HepG2 (cell line): Measurements from ENCODE around the gene ANKRD37. TPM values are rescaled to one million over a fixed set of nuclear protein-coding genes. Genes with fewer than 3 reads are reported as not detected.
A peak's percentile ranks its signal among the peaks of the same experiment; 100 is the strongest.

Source experiments
- ATAC-seq: fragments of 200-7000 bp; cut with Tn5 transposase; 3 replicates; pipeline ENCODE4 v1.9.1; 2020; ENCODE audit warnings: mild to moderate bottlenecking, moderate library complexity
- BruUV-seq: library from RNA; stranded (reverse); fragments of 400-500 nt; replicated peaks from 2 replicates; lab custom pipeline; 2021; lab: Mats Ljungman, UMichigan
- CTCF ChIA-PET: fragments of 300-600 bp; formaldehyde crosslinking; extraction: SDS; loops from one replicate; lab custom pipeline; 2021; ENCODE audit warnings: low total read pairs, inconsistent platforms, low intra/inter-chr PET ratio; lab: Yijun Ruan, JAX
- POLR2A ChIA-PET: fragments of 350-600 bp; sonication (Branson Sonifier 250); formaldehyde crosslinking; loops from one replicate; lab custom pipeline; 2020; ENCODE audit warnings: antibody characterized with exemption, inconsistent platforms; lab: Yijun Ruan, JAX
- DNase-seq: peaks from one replicate; pipeline ENCODE4 v3.0.0-alpha.2; 2015; ENCODE audit warnings: low spot score
- FAIRE-seq: peaks from 3 replicates; lab custom pipeline; 2011; peaks lifted over from hg19 to GRCh38; lab: Jason Lieb, UNC
- H2AFZ ChIP-seq: one replicate; pipeline ENCODE4 v1.6.1; 2011; ENCODE audit warnings: low read length, inconsistent platforms
- H3K27ac ChIP-seq: fragments of 300-600 bp; 3 replicates; pipeline ENCODE4 v1.8.0; 2011; ENCODE audit warnings: mixed run types, mild to moderate bottlenecking, mixed read lengths, low read length, inconsistent platforms; ENCODE audit not compliant: insufficient read depth; ENCODE audit errors: extremely low read length
- H3K27me3 ChIP-seq, 2 experiments: fragments of 200-600 bp in 1 of 2; 2 replicates in 1 of 2; 3 replicates in 1 of 2; pipeline versions ENCODE4 v1.6.0 to v1.8.0; 2011; ENCODE audit warnings: low read length in 2 of 2, mild to moderate bottlenecking in 2 of 2, moderate library complexity in 2 of 2, inconsistent platforms in 1 of 2; ENCODE audit not compliant: insufficient read depth in 2 of 2, control insufficient read depth in 1 of 2
- H3K36me3 ChIP-seq, 2 experiments: fragments of 200-600 bp in 1 of 2; replicated peaks in 1 of 2; 2 replicates in 1 of 2; 3 replicates in 1 of 2; pipeline versions ENCODE4 v1.5.1 to v1.8.0; 2011; ENCODE audit warnings: low read length in 2 of 2, inconsistent platforms in 1 of 2; ENCODE audit not compliant: insufficient read depth in 2 of 2, control insufficient read depth in 1 of 2
- H3K4me1 ChIP-seq: 2 replicates; pipeline ENCODE4 v1.5.1; 2012; ENCODE audit warnings: low read length, inconsistent platforms; ENCODE audit not compliant: insufficient read depth
- H3K4me2 ChIP-seq: 2 replicates; pipeline ENCODE4 v1.6.0; 2011; ENCODE audit warnings: low read depth, low read length, inconsistent platforms
- H3K4me3 ChIP-seq, 3 experiments: fragments of 200-600 bp in 1 of 3; sonication (generic), shearing (Covaris generic) in 1 of 3; replicated peaks in 1 of 3; 2 replicates each; pipeline ENCODE4 v1.5.1; 2011 to 2016; ENCODE audit warnings: low read length in 3 of 3, inconsistent platforms in 2 of 3, low read depth in 2 of 3, mild to moderate bottlenecking in 2 of 3, control low read depth in 1 of 3, mixed read lengths in 1 of 3; ENCODE audit not compliant: insufficient read depth in 1 of 3
- H3K79me2 ChIP-seq: one replicate; pipeline ENCODE4 v1.6.1; 2011; ENCODE audit warnings: low read length, inconsistent platforms; ENCODE audit not compliant: insufficient read depth
- H3K9ac ChIP-seq: 2 replicates; pipeline ENCODE4 v1.6.0; 2011; ENCODE audit warnings: mild to moderate bottlenecking, low read depth, low read length, inconsistent platforms; ENCODE audit not compliant: insufficient read depth
- H3K9me3 ChIP-seq: 2 replicates; pipeline ENCODE4 v1.5.1; 2012; ENCODE audit warnings: mild to moderate bottlenecking, low read length
- H4K20me1 ChIP-seq: 2 replicates; pipeline ENCODE4 v1.6.0; 2011; ENCODE audit warnings: inconsistent platforms, mild to moderate bottlenecking, low read length, moderate library complexity; ENCODE audit not compliant: insufficient read depth
- ATF1 ChIP-seq: IDR thresholded peaks from 2 replicates; pipeline ENCODE4 v1.6.1; 2016; ENCODE audit warnings: mild to moderate bottlenecking, control low read depth
- CENPBD1 ChIP-seq: sonication (generic); formaldehyde crosslinking; IDR thresholded peaks from 2 replicates; pipeline ENCODE4 v1.8.0; 2022; ENCODE audit warnings: missing genetic modification reagents, low read depth, mild to moderate bottlenecking, borderline replicate concordance
- CERS6 ChIP-seq: sonication (generic); formaldehyde crosslinking; IDR thresholded peaks from 2 replicates; pipeline ENCODE4 v1.5.0; 2020; ENCODE audit warnings: missing genetic modification reagents
- CREB1 ChIP-seq, 2 experiments: fragments of 450-650 bp in 1 of 2; IDR thresholded peaks; 2 replicates each; pipeline ENCODE4 v1.6.1; 2016 to 2017; ENCODE audit warnings: control low read depth in 1 of 2, mild to moderate bottlenecking in 1 of 2, missing compliant biosample characterization in 1 of 2, missing genetic modification characterization in 1 of 2
- CREM ChIP-seq, 2 experiments: sonication (generic) in 1 of 2; formaldehyde crosslinking in 1 of 2; IDR thresholded peaks; 2 replicates each; pipeline versions ENCODE4 v1.4.0 to v1.6.1; 2016 to 2020; ENCODE audit warnings: antibody characterized with exemption in 1 of 2, mild to moderate bottlenecking in 1 of 2, missing genetic modification reagents in 1 of 2
- GABPA ChIP-seq, 2 experiments: IDR thresholded peaks; 2 replicates each; pipeline ENCODE4 v1.6.1; 2011 to 2016; ENCODE audit warnings: low read depth in 2 of 2, low read length in 1 of 2, missing biosample characterization in 1 of 2, missing genetic modification characterization in 1 of 2
- GZF1 ChIP-seq: sonication (generic); formaldehyde crosslinking; IDR thresholded peaks from 2 replicates; pipeline ENCODE4 v1.5.1; 2020; ENCODE audit warnings: mild to moderate bottlenecking, missing genetic modification reagents
- MXD3 ChIP-seq: IDR thresholded peaks from 2 replicates; pipeline ENCODE4 v1.6.1; 2016; ENCODE audit warnings: mild to moderate bottlenecking, missing biosample characterization, missing genetic modification reagents
- NBN ChIP-seq: fragments of 450-650 bp; conservative IDR thresholded peaks from 2 replicates; pipeline ENCODE4 v1.6.1; 2017
- RFXANK ChIP-seq: IDR thresholded peaks from 2 replicates; pipeline ENCODE4 v1.6.1; 2016
- TP53 ChIP-seq: sonication (generic); formaldehyde crosslinking; conservative IDR thresholded peaks from 2 replicates; pipeline ENCODE4 v1.4.0; 2020; ENCODE audit warnings: missing genetic modification reagents
- ZKSCAN1 ChIP-seq: fragments of 150-350 bp; IDR thresholded peaks from 2 replicates; pipeline ENCODE4 v1.6.1; 2014; ENCODE audit warnings: low read length
- ZNF713 ChIP-seq: sonication (generic); formaldehyde crosslinking; IDR thresholded peaks from 2 replicates; pipeline ENCODE4 v1.4.0; 2020; ENCODE audit warnings: mild to moderate bottlenecking, missing genetic modification reagents
- ZNF776 ChIP-seq: sonication (generic); formaldehyde crosslinking; IDR thresholded peaks from 2 replicates; pipeline ENCODE4 v1.4.0; 2020; ENCODE audit warnings: mild to moderate bottlenecking, missing genetic modification reagents
- WGBS: methylation state at CpG from one replicate; pipeline ENCODE4 v1.1.6; 2017; ENCODE audit warnings: low lambda C conversion rate; 5-methylcytosine and 5-hydroxymethylcytosine counted together
- in situ Hi-C: cut with HindIII; loops from 2 replicates; pipeline ENCODE4 v1.10.0; 2017; ENCODE audit warnings: low pct_unique_long_range_greater_than_20kb; ENCODE audit not compliant: extremely low pct_ligation_motif_present
- intact Hi-C: fragments of 100-400 bp; cut with micrococcal nuclease; formaldehyde crosslinking; loops from one replicate; pipeline ENCODE4 v1.10.0; 2022; ENCODE audit not compliant: unreplicated experiment
- polyA plus RNA-seq, 8 experiments: library from polyadenylated mRNA; depleted of rRNA in 3 of 8; stranded (reverse) in 7 of 8; unstranded in 1 of 8; fragments of >200 nt; fragmentation: Illumina TruSeq in 4 of 8; extraction: Trizol in 4 of 8; gene quantifications; 2 replicates each; pipeline versions ENCODE4 v1.2.1 to v1.2.3, GENCODE V29; 2011 to 2016; ENCODE audit warnings: low read depth in 4 of 8, missing spikeins in 1 of 8, mixed read lengths in 1 of 8; ENCODE audit not compliant: insufficient read depth in 1 of 8
- total RNA-seq, 5 experiments: library from RNA; depleted of rRNA; stranded (reverse); fragments of >200 nt; fragmentation: Illumina TruSeq; extraction: Trizol; gene quantifications; 2 replicates each; pipeline ENCODE4 v1.2.3, GENCODE V29; 2016; ENCODE audit warnings: low read depth in 1 of 5

Gene ANKRD37
- total and polyA plus RNA-seq, 2 of the 13 experiments (the other 11 are each of a cell fraction or from before 2014, with no cell fraction given) = 2.2 to 51.4 TPM

- TF ChIP-seq RFXANK (CRISPR knock-in tag) (no peak), CERS6 (CRISPR knock-in tag) (no peak), ZNF713 (CRISPR knock-in tag) (no peak), NBN (no peak), TP53 (CRISPR knock-in tag) (no peak), ZNF776 (CRISPR knock-in tag) (no peak)
Observed at GRCh38 chr4:185394568-185395237, 1.9 kb upstream of the ANKRD37 start (continued).

GRCh38 chr4:185395238-185395955, 1.2 kb upstream of the ANKRD37 start, which contains the start of gene LRP2BP:
Gene LRP2BP (minus strand): TSS chr4:185395924. CDS start chr4:185378186, 17,738 bp downstream.
- in situ Hi-C loops (no loop called here), intact Hi-C loops (loop anchor here (5.0 kb wide), 1 partner anchor 193 kb away; the partner anchor contains the start of gene CFAP97)
- Histone ChIP-seq H3K4me2 (peak within 1 kb of the TSS; percentile 81), H3K4me3 (peak within 1 kb of the TSS; percentile 65 to 75 (median 71)), H2AFZ (no peak within 1 kb of the TSS), H3K4me1 (peaks cover 44% of the 10 kb centered on the region), H3K36me3 (peaks cover 2 to 15% of the 10 kb centered on the region in 2 experiments; a peak in 3 of 5 replicates), H3K79me2 (peaks cover 2% of the 10 kb centered on the region), H3K9ac (peak within 1 kb of the TSS; percentile 77), H3K27ac (peak within 1 kb of the TSS; percentile 95), H3K9me3 (no peaks in the 10 kb centered on the region), H3K27me3 (no peaks in the 10 kb centered on the region), H4K20me1 (no peaks in the 10 kb centered on the region; the same call in 1 of the 2 replicates)
- DNase-seq (peak; percentile 59), FAIRE-seq (no peak), ATAC-seq (no peak)
- TSS peak; percentile 56 for BruUV-seq
- ChIA-PET CTCF (no interaction called here), POLR2A (interaction anchor here (2.7 kb wide), 1 partner anchor 30 kb away, joined by 30 read pairs; the partner anchor contains the start of gene UFSP2)
- 33% methylated on average over 12 of the region's 12 CpGs for WGBS
- no peak for TF ChIP-seq MXD3 (CRISPR knock-in tag)
- peak; percentile 80 for TF ChIP-seq ATF1 (CRISPR knock-in tag)
- TF ChIP-seq CREM (IDR thresholded peaks at IDR 0.05) = peak; percentile 80; the same call in 1 of the 2 replicates
- no peak for TF ChIP-seq CREM (CRISPR knock-in tag; IDR thresholded peaks at IDR 0.05)
- 0 out of 2 replicates have a peak, but pooled peaks have one; percentile 5 for TF ChIP-seq ZKSCAN1
- TF ChIP-seq GABPA (IDR thresholded peaks at IDR 0.05; ENCODE audit: low read depth, low read length) = no peak
- 0 out of 2 replicates have a peak, but pooled peaks have one; percentile 70 for TF ChIP-seq GABPA (CRISPR knock-in tag; IDR thresholded peaks at IDR 0.05; ENCODE audit: low read depth)
- TF ChIP-seq CENPBD1 (CRISPR knock-in tag) = no peak
- TF ChIP-seq CREB1 (IDR thresholded peaks at IDR 0.05) = peak; percentile 92
- peak; percentile 87 for TF ChIP-seq CREB1 (CRISPR knock-in tag; IDR thresholded peaks at IDR 0.05)
- TF ChIP-seq GZF1 (CRISPR knock-in tag) = 0 out of 2 replicates have a peak, but pooled peaks have one; percentile 2
